GM12878 (cell line): ENCODE results near the gene SCD5. TPM values are rescaled to one million over a fixed set of nuclear protein-coding genes. Genes with fewer than 3 reads are reported as not detected.

Experiments
- ATAC-seq: fragments of 200-7000 bp; cut with Tn5 transposase; 3 replicates; pipeline ENCODE4 v1.9.1; 2020; ENCODE audit warnings: mild to moderate bottlenecking, moderate library complexity
- BruUV-seq: library from RNA; stranded (reverse); fragments of 400-500 nt; replicated peaks from 2 replicates; lab custom pipeline; 2021; lab: Mats Ljungman, UMichigan
- CTCF ChIA-PET: fragments of 300-600 bp; sonication (Branson Sonifier 250); formaldehyde crosslinking; extraction: SDS; loops from one replicate; lab custom pipeline; 2021; ENCODE audit warnings: inconsistent platforms; lab: Yijun Ruan, JAX
- POLR2A ChIA-PET: fragments of 350-600 bp; formaldehyde crosslinking; extraction: SDS; loops from one replicate; lab custom pipeline; 2021; ENCODE audit warnings: inconsistent platforms; lab: Charles Lee
- RAD21 ChIA-PET: fragments of 300-600 bp; sonication (Branson Sonifier 250); formaldehyde crosslinking; loops from one replicate; lab custom pipeline; 2023; ENCODE audit warnings: antibody characterized with exemption; ENCODE audit not compliant: unreplicated experiment; lab: Charles Lee
- SMC1A ChIA-PET: fragments of 300-600 bp; sonication (Branson Sonifier 250); formaldehyde crosslinking; loops from one replicate; lab custom pipeline; 2023; ENCODE audit not compliant: unreplicated experiment, uncharacterized antibody; lab: Charles Lee
- DNase-seq: peaks from one replicate; pipeline ENCODE4 v3.0.0-alpha.2; 2011; ENCODE audit warnings: low read depth, low spot score
- FAIRE-seq: peaks from 3 replicates; lab custom pipeline; 2011; peaks lifted over from hg19 to GRCh38; lab: Jason Lieb, UNC
- H2AFZ ChIP-seq: 2 replicates; pipeline ENCODE4 v1.6.0; 2011; ENCODE audit warnings: low read depth, low read length, control low read depth; ENCODE audit not compliant: control insufficient read depth
- H3K27ac ChIP-seq: 2 replicates; pipeline ENCODE4 v1.5.1; 2011; ENCODE audit warnings: control low read depth; ENCODE audit not compliant: control insufficient read depth, insufficient read depth
- H3K27me3 ChIP-seq, 2 experiments: replicated peaks in 1 of 2; 2 replicates each; pipeline versions ENCODE4 v1.6.0 to v1.6.1; 2011; ENCODE audit warnings: low read length in 1 of 2; ENCODE audit not compliant: control insufficient read depth in 2 of 2, insufficient read depth in 2 of 2
- H3K36me3 ChIP-seq, 2 experiments: 2 replicates each; pipeline ENCODE4 v1.5.1; 2011; ENCODE audit warnings: low read length in 1 of 2; ENCODE audit not compliant: control insufficient read depth in 2 of 2, insufficient read depth in 2 of 2
- H3K4me1 ChIP-seq: 2 replicates; pipeline ENCODE4 v1.6.1; 2011; ENCODE audit warnings: mild to moderate bottlenecking, low read length, moderate library complexity, mixed read lengths; ENCODE audit not compliant: control insufficient read depth, insufficient read depth
- H3K4me2 ChIP-seq: 2 replicates; pipeline ENCODE4 v1.6.0; 2011; ENCODE audit warnings: control low read depth; ENCODE audit not compliant: control insufficient read depth, insufficient read depth
- H3K4me3 ChIP-seq: fragments of 200-600 bp; sonication (generic); 2 replicates; pipeline ENCODE4 v1.5.1; 2016
- H3K79me2 ChIP-seq: 2 replicates; pipeline ENCODE4 v1.6.0; 2011; ENCODE audit warnings: low read length; ENCODE audit not compliant: control insufficient read depth, insufficient read depth
- H3K9ac ChIP-seq: 2 replicates; pipeline ENCODE4 v1.8.0; 2011; ENCODE audit warnings: low read length, control low read depth, mixed read lengths; ENCODE audit not compliant: control insufficient read depth, insufficient read depth
- H3K9me3 ChIP-seq: replicated peaks from 3 replicates; pipeline ENCODE4 v1.5.1; 2011; ENCODE audit warnings: mild to moderate bottlenecking, low read length; ENCODE audit not compliant: control insufficient read depth, insufficient read depth
- H4K20me1 ChIP-seq: 2 replicates; pipeline ENCODE4 v1.6.0; 2011; ENCODE audit not compliant: control insufficient read depth, insufficient read depth
- NR2F1 ChIP-seq: fragments of 450-650 bp; conservative IDR thresholded peaks from 2 replicates; pipeline ENCODE4 v1.6.1; 2017; ENCODE audit warnings: mild to moderate bottlenecking
- REST ChIP-seq: IDR thresholded peaks from 2 replicates; pipeline ENCODE4 v1.6.1; 2012; ENCODE audit warnings: mild to moderate bottlenecking, low read depth, low read length
- SP1 ChIP-seq: IDR thresholded peaks from one replicate; pipeline ENCODE4 v1.6.1; 2011; ENCODE audit warnings: low read depth, low read length
- TCF3 ChIP-seq: IDR thresholded peaks from 2 replicates; pipeline ENCODE4 v1.6.1; 2012; ENCODE audit warnings: low read depth, mild to moderate bottlenecking, low read length, borderline replicate concordance; ENCODE audit not compliant: insufficient read depth
- ZZZ3 ChIP-seq: IDR thresholded peaks from 2 replicates; pipeline ENCODE4 v1.6.1; 2011; ENCODE audit warnings: low read depth; ENCODE audit not compliant: control insufficient read depth, insufficient read length
- WGBS: methylation state at CpG from one replicate; pipeline ENCODE4 v1.1.6; 2016; ENCODE audit warnings: low lambda C conversion rate; ENCODE audit not compliant: insufficient replicate concordance, insufficient coverage; ENCODE audit errors: missing lambda C conversion rate; 5-methylcytosine and 5-hydroxymethylcytosine counted together
- in situ Hi-C: fragments of 300-500 bp; cut with MboI; formaldehyde crosslinking; loops from 9 replicates; pipeline ENCODE4 v1.14.3; 2018; ENCODE audit warnings: mixed read lengths
- intact Hi-C: fragments of 100-400 bp; cut with micrococcal nuclease; formaldehyde crosslinking; loops from one replicate; pipeline ENCODE4 v1.14.2; 2022; ENCODE audit not compliant: unreplicated experiment
- polyA plus RNA-seq, 11 experiments: library from polyadenylated mRNA; depleted of rRNA in 4 of 11; unstranded in 6 of 11; stranded (reverse) in 5 of 11; fragments of >200 nt; fragmentation: Nextera tagmentation in 4 of 11; fragmentation: Illumina TruSeq in 1 of 11; extraction: Ambion mirVana in 4 of 11; extraction: Trizol in 1 of 11; gene quantifications; 1 replicate in 1 of 11; 2 replicates in 10 of 11; pipeline versions ENCODE4 v1.2.1 to v1.2.3, GENCODE V29; 2011 to 2016; ENCODE audit warnings: inconsistent platforms in 2 of 11, missing spikeins in 2 of 11, low read depth in 1 of 11
- total RNA-seq, 4 experiments: library from RNA; depleted of rRNA in 3 of 4; stranded (reverse); fragments of >200 nt in 3 of 4; fragmentation: Illumina TruSeq in 1 of 4; extraction: Trizol in 1 of 4; gene quantifications; 2 replicates each; pipeline versions ENCODE4 v1.2.1 to v1.2.3, GENCODE V29; 2013 to 2021

The SCD5 gene
- total and polyA plus RNA-seq, 10 of the 15 experiments (the other 5 are each of a cell fraction or from before 2014, with no cell fraction given), result 2.4 to 15.0 (median 4.2) TPM

DNA sequence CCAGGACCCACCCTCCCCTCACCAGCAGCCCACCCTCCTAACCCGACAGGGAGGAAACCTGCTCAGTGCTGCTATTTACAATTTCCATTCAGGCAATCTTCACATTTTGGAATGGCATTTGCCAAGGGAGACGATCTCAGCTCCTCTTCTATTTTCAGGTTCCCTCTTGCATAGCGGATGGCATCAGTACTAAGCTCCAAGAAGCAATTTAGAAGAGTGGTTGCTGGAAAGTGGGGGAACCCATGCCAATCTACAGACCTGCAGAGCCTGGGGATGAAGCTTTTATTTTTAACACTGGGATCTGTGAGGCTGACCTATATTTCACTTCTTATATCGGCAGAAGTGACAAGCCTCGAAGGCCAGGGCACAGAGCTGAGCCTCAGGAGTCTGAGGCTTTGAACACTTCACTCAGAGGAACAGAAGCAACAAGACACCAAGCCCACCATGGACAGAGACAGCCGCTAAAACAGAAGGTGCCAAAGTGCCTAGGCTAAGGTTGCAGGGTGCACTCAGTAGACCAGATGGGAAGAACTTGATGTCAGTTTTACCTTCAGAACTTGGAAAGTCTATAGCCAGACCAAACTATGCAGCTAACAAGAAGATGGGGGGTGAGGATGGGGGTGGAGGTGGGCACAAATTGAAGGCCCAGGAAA, 44.0 kb downstream of the SCD5 start:
- SMC1A ChIA-PET, result no interaction called here

More for the DNA sequence above, 44.0 kb downstream of the SCD5 start:
- intact Hi-C loops, result no loop called here
- RAD21 ChIA-PET, result no interaction called here
- H4K20me1 ChIP-seq, result no peaks in the 10 kb centered on the region
- no peaks in the 10 kb centered on the region for H3K79me2 ChIP-seq
- peak overlapping the region; percentile 4 for H3K4me2 ChIP-seq
- no peak overlapping the region for H2AFZ ChIP-seq
- H3K27me3 ChIP-seq, result no peaks in the 10 kb centered on the region
- in situ Hi-C loops, result no loop called here
- peaks cover 10% of the 10 kb centered on the region for H3K4me1 ChIP-seq
- ATAC-seq (no peak), FAIRE-seq (no peak), DNase-seq (no peak)
- no peaks in the 10 kb centered on the region for H3K9me3 ChIP-seq
- WGBS, result 10% methylated on average over 6 of the region's 6 CpGs
- H3K9ac ChIP-seq, result no peak overlapping the region
- no peak overlapping the region for H3K27ac ChIP-seq
- POLR2A ChIA-PET, result no interaction called here
- no TSS peak for BruUV-seq
- CTCF ChIA-PET, result interaction anchor here (1.4 kb wide), 1 partner anchor 16 kb away, joined by 4 read pairs; no protein-coding TSS in a partner anchor
- no peaks in the 10 kb centered on the region for H3K36me3 ChIP-seq
- H3K4me3 ChIP-seq, result no peak overlapping the region
- TF ChIP-seq ZZZ3 (no peak), REST (peak; percentile 38; the same call in 1 of the 2 replicates), TCF3 (no peak), SP1 (no peak), NR2F1 (no peak)
